Measurements from ENCODE around the gene WDR13. TPM values are rescaled to one million over a fixed set of nuclear protein-coding genes. Genes with fewer than 3 reads are reported as not detected.

The WDR13 gene
- total RNA-seq, 1 donor from 2014 or later: 20.9 TPM

GRCh38 chrX:48580662-48581061 is 16.6 kb upstream of the WDR13 start:
- peaks cover 6% of the 10 kb centered on the region for H3K36me3 Mint-ChIP-seq
- no peak overlapping the region for H3K9ac ChIP-seq
- no peaks in the 10 kb centered on the region for H3K9me3 ChIP-seq (ENCODE audit: low read depth)
- peaks cover 18% of the 10 kb centered on the region for H3K79me2 ChIP-seq (ENCODE audit: low read depth)
- peaks cover 6% of the 10 kb centered on the region for H3K9me3 Mint-ChIP-seq
- H3K4me1 Mint-ChIP-seq: no peaks in the 10 kb centered on the region
- H3K27ac ChIP-seq: no peak overlapping the region
- no peak for DNase-seq (ENCODE audit: low spot score)
- no peak overlapping the region for H3K4me2 ChIP-seq
- peaks cover 35% of the 10 kb centered on the region for H3F3A ChIP-seq (ENCODE audit: low read depth)
- no peak overlapping the region for H2AFZ ChIP-seq (replicated peaks)
- H3K4me1 ChIP-seq: no peaks in the 10 kb centered on the region
- no peak for TF ChIP-seq EZH2phosphoT487 (IDR thresholded peaks at IDR 0.05)
- TF ChIP-seq EZH2 (IDR thresholded peaks at IDR 0.05): no peak
- TF ChIP-seq CTCF (IDR thresholded peaks at IDR 0.05): no peak
- H3K36me3 ChIP-seq: peaks cover 9% of the 10 kb centered on the region
- H3K27me3 Mint-ChIP-seq (ENCODE audit: insufficient read depth, low read depth): no peaks in the 10 kb centered on the region
- no peak overlapping the region for H3K27ac Mint-ChIP-seq
- no peak overlapping the region for H3K4me3 Mint-ChIP-seq
- H4K20me1 ChIP-seq (ENCODE audit: low read depth): no peaks in the 10 kb centered on the region
- no peaks in the 10 kb centered on the region for H3K27me3 ChIP-seq
- no peak overlapping the region for H3K4me3 ChIP-seq

- H3K9me3 ChIP-seq (ENCODE audit: low read depth): no peaks in the 10 kb centered on the region
- no peak overlapping the region for H3K4me3 ChIP-seq
- H3K27ac ChIP-seq: no peak overlapping the region
- H3K36me3 ChIP-seq: no peaks in the 10 kb centered on the region
- Mint-ChIP-seq H3K27me3 (ENCODE audit: insufficient read depth, low read depth) (no peaks in the 10 kb centered on the region), H3K36me3 (peaks cover 3% of the 10 kb centered on the region), H3K4me3 (no peak overlapping the region), H3K4me1 (no peaks in the 10 kb centered on the region), H3K9me3 (peaks cover 5% of the 10 kb centered on the region), H3K27ac (no peak overlapping the region)
- no peak for DNase-seq (ENCODE audit: low spot score)
- H4K20me1 ChIP-seq (ENCODE audit: low read depth): no peaks in the 10 kb centered on the region
- TF ChIP-seq EZH2 (IDR thresholded peaks at IDR 0.05) (no peak), EZH2phosphoT487 (IDR thresholded peaks at IDR 0.05) (no peak), CTCF (IDR thresholded peaks at IDR 0.05) (no peak)
- no peaks in the 10 kb centered on the region for H3K27me3 ChIP-seq
- no peak overlapping the region for H2AFZ ChIP-seq (replicated peaks)
- no peaks in the 10 kb centered on the region for H3K4me1 ChIP-seq
- H3K4me2 ChIP-seq: no peak overlapping the region
- H3K79me2 ChIP-seq (ENCODE audit: low read depth): no peaks in the 10 kb centered on the region
- H3K9ac ChIP-seq: no peak overlapping the region
- H3F3A ChIP-seq (ENCODE audit: low read depth): peaks cover 6% of the 10 kb centered on the region
These were observed 12.6 kb upstream of the WDR13 start for GRCh38 chrX:48584698-48585097.

GRCh38 chrX:48589482-48590162 is 7.7 kb upstream of the WDR13 start:
- no peaks in the 10 kb centered on the region for H3F3A ChIP-seq (ENCODE audit: low read depth)
- TF ChIP-seq CTCF (IDR thresholded peaks at IDR 0.05) (no peak), EZH2phosphoT487 (IDR thresholded peaks at IDR 0.05) (no peak)
- no peak overlapping the region for H2AFZ ChIP-seq (replicated peaks)
- Mint-ChIP-seq H3K27ac (no peak overlapping the region), H3K27me3 (ENCODE audit: insufficient read depth, low read depth) (no peaks in the 10 kb centered on the region), H3K4me1 (peaks cover 3% of the 10 kb centered on the region), H3K9me3 (peaks cover 4% of the 10 kb centered on the region), H3K4me3 (no peak overlapping the region), H3K36me3 (no peaks in the 10 kb centered on the region)
- no peak overlapping the region for H3K4me2 ChIP-seq
- DNase-seq (ENCODE audit: low spot score): no peak
- H3K4me1 ChIP-seq: no peaks in the 10 kb centered on the region
- no peak overlapping the region for H3K9ac ChIP-seq
- H3K9me3 ChIP-seq (ENCODE audit: low read depth): no peaks in the 10 kb centered on the region
- H3K36me3 ChIP-seq: no peaks in the 10 kb centered on the region
- no peaks in the 10 kb centered on the region for H3K27me3 ChIP-seq
- H4K20me1 ChIP-seq (ENCODE audit: low read depth): no peaks in the 10 kb centered on the region
- H3K27ac ChIP-seq: no peak overlapping the region
- H3K79me2 ChIP-seq (ENCODE audit: low read depth): no peaks in the 10 kb centered on the region
- H3K4me3 ChIP-seq: no peak overlapping the region

Data from neural progenitor cell (in vitro differentiated cells).